ENCODE measurements around the gene STUB1.
A peak's percentile ranks its signal among the peaks of the same experiment; 100 is the strongest.

The STUB1 gene

GRCh38 chr16:679814-680624 is at the start of gene STUB1:
Gene STUB1 (plus strand): TSS chr16:680410. CDS start chr16:680526, 116 bp downstream.
- DNase-seq, result peak; percentile 88

GRCh38 chr16:630815-631405 is 49.3 kb upstream of the STUB1 start, which contains the start of gene WFIKKN1:
Gene WFIKKN1 (plus strand): TSS chr16:630985. CDS start chr16:631254, 269 bp downstream.
- DNase-seq, result no peak

- DNase-seq, result no peak
Observed at GRCh38 chr16:631808-632358, 48.3 kb upstream of the STUB1 start.

- DNase-seq, result no peak
Observed at GRCh38 chr16:632486-633335, 47.5 kb upstream of the STUB1 start.

- DNase-seq, result no peak
Observed at GRCh38 chr16:633336-634050, 46.7 kb upstream of the STUB1 start.

- DNase-seq, result no peak
Observed at GRCh38 chr16:634051-634670, 46.0 kb upstream of the STUB1 start.

GRCh38 chr16:634996-635395 is 45.2 kb upstream of the STUB1 start:
- no peak for DNase-seq

- DNase-seq, result no peak
Observed at GRCh38 chr16:635573-636205, 44.5 kb upstream of the STUB1 start.

- DNase-seq, result peak; percentile 94
Observed at GRCh38 chr16:636206-637080, 43.8 kb upstream of the STUB1 start, which contains the start of gene METTL26. Gene METTL26 (minus strand): TSS chr16:636305. CDS start chr16:636290, 15 bp downstream.

- peak; percentile 89 for DNase-seq
Observed at GRCh38 chr16:637081-638018, 42.9 kb upstream of the STUB1 start.

- DNase-seq, result no peak
Observed at GRCh38 chr16:638034-638543, 42.1 kb upstream of the STUB1 start.

GRCh38 chr16:638836-639235 is 41.4 kb upstream of the STUB1 start:
- DNase-seq, result no peak

- DNase-seq, result no peak
Observed at GRCh38 chr16:640614-641013, 39.6 kb upstream of the STUB1 start.

GRCh38 chr16:641326-642188 is 38.7 kb upstream of the STUB1 start, which contains the start of gene MCRIP2:
Gene MCRIP2 (plus strand): TSS chr16:641828. CDS start chr16:641992, 164 bp downstream.
- DNase-seq, result peak; percentile 72

- DNase-seq, result peak; percentile 33
Observed at GRCh38 chr16:642189-643049, 37.8 kb upstream of the STUB1 start.

GRCh38 chr16:643050-643368 is 37.2 kb upstream of the STUB1 start:
- no peak for DNase-seq

GRCh38 chr16:644556-644955 is 35.7 kb upstream of the STUB1 start:
- DNase-seq, result no peak
